GM21717 (cell line): ENCODE data around the gene ACAD10.

Experiments used
- ATAC-seq: cut with Tn5 transposase; IDR thresholded peaks from one replicate; pipeline ENCODE4 v1.9.1; 2021; ENCODE audit warnings: mild to moderate bottlenecking, moderate library complexity; ENCODE audit not compliant: unreplicated experiment

ACAD10 gene

DNA sequence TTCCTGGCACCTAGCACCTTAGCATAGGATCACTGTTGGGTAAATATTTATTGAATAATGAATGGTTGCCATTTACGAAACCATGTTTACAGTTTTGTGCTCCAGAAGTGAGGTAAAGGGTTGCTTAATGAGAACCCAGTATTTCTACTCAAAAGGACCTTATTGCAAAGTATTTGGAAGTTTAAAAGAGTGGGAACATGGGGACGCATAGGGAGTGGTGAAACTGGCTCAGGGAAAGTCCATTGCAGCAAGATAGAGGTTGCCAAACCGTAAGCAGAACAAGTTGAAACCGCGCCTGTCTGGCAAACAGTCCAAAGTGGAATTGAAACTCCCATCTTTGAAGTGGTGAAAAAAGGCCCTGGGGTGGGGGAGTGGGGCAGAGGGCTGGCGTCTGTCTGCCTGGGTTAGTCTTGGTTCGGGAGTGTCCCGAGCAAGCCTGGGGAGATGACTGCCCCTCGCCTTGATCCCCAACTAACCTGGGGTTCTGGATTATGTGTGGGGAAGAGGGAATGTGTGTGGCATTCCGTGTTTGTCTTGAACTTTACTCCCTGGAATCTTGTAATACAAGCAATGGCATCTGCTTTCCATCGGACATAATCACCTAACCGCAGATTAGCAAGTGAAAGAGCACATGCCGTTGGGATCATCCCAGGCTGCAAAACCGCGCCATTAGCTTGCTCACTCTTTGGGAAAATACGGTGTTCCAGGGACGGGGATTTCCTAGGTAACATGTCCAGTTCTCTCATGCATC lies 88.1 kb downstream of the ACAD10 start:
- peak; percentile 54 for ATAC-seq

DNA sequence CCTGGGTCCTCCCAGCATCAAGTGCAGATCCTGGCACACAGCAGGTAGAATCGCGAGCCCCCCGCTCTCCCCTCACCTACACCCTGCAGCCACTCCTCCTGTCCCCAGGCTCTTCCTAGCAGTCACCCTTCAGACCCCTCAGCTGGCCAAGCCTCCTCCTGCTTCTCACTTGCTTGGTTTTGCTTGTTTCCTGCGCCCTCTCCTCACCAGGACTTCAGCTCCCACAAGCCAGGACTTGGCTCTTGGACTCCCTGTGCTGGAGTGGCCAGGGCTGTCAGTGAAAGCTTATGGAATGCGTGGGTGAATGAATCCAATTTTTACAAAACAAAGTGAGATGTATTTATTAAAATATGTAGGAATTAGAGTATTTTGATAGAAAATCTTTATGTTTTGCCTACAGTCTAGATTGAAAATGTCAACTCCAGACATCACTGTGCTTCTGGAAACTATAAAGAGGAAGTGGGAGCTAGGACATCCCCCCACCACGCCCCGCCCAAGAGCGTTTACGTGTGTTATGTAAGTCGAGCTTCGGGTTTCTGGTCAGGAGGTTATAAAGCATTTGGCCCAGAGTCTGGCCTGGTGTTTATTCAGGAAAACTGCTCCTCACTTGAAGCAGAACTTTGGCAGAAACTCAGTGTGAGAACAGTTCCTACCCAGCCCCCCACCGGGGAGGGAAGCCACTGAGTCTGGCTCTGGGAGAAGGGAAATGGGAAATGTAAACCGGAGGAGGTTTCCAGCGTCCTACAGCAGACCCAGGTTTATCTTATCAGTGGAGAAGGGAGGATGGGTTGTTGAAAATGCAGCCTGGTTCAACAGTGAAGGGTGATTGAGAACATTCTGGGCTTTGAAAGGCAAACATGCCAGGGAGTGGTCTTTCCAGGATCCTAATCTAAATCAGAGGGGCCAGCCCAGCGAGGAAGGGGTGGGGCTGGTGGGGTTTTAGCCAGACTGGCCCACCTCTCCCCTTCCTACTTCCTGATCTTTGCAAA lies 89.6 kb downstream of the ACAD10 start:
- ATAC-seq, result peak; percentile 64

DNA sequence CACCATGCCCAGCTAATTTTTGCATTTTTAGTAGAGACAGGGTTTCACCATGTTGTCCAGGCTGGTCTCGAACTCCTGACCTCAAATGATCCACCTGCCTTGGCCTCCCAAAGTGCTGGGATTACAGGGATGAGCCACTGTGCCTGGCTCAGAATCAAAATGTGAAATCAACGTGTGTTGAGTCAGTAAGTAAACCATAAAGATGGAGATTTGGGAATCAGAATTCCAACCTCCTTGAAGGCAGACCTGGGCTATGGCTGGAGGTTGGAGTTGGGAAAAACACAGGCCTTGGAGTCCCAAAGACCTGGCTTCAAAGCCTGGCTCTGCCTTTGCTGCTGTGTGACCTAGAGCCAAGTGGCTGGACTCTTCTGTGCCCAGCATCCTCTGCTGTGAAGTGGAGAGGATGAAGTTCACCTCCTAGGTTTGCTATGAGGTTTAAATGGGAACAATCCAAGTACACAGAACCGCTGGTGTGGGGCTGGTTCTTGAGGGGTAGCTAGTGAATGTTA lies 91.0 kb downstream of the ACAD10 start:
- no peak for ATAC-seq

DNA sequence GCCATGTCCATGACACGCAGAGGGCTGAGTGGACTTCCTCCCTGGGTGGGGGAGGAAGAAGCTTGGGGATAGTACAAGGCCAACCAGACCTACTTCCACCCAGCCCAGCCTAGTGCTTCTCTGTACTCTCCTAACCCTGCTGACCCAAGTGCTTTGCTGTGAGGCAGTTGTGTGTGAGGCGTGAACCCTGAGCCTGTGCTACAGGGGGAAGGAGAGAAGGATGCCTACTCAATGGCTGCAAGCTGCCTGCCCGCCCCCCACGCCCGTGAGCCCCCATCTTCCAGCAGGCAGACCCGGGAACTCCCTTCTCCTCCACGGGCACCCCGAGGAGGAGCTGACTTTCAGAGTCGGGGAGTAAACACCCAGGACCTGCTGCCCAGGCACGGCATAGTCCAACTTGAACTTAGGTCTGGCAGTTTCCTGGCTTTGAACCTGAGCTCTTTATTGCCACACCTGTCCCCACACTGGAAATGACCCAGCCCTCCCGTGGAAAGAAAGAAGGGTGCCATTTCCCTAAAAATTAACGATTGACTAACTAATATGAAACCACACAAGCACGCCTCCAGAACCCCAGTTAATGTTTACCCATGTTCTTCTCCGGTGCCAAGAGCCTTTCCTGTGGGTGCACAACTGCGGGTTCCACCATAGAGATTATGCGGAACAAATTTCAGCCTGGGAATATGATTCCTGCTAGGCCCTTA lies 91.6 kb downstream of the ACAD10 start:
- no peak for ATAC-seq

DNA sequence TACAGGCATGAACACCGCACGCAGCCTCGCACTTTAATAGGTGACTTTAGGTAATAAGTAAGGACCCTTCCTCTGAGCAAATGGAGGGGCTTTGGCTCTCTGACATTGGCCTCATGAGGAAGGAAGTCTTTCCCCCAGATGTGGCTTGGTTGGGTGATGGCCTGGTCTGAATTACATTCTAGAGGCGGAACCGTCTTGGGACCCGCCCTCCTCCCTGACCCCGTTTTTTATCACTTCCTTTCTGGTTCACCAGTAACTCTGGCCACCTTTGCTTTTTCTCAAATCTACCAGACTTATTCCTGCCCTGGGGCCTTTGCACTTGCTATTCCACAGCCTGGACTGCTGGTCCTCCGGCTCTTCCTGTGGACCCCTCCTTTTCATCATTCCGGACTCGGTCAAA lies 94.3 kb downstream of the ACAD10 start:
- no peak for ATAC-seq

DNA sequence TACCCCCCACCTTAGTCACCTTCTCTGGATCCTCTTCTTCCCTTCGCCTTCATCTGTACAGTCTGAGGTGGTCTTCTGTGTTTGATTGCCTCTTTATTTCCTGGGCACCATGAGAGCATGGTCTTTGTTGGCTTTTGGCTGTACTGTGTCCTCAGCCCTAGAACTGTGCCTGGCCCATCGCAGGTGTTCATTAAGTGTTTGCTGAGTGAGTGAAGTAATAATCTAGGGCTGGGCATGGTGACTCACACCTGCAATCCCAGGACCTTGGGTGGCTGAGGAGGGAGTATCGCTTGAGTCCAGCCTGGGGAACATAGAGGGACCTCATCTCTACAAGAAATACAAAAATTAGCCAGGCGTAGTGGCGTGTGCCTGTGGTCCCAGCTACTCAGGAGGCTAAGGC lies 94.8 kb downstream of the ACAD10 start:
- no peak for ATAC-seq

DNA sequence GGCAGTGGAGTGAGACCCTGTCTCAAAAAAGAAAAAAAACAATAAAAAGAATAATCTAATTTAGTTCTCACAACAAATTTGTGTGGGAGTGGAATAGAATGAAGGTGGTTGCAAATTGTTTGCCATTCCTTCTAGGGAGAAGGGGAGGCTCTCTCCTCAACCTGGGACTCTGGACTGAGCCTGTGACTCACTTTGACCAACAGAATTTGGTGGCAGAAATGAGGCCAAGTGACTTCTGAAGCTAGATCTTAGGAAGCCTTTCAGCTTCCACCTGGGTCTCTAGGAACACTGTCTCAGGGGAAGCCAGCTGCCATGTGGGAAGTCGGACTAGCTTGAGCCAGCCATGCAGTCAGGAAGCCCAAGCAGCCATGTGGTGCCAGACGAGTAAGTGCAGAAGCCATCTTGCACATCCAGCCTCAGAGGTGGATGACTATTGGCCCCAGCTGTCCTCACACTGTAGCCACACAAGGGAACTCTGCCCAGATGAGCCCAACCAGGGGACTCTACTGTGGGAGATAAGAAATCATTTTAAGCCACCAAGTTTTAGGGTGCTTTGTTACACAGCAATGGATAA lies 95.3 kb downstream of the ACAD10 start:
- no peak for ATAC-seq

DNA sequence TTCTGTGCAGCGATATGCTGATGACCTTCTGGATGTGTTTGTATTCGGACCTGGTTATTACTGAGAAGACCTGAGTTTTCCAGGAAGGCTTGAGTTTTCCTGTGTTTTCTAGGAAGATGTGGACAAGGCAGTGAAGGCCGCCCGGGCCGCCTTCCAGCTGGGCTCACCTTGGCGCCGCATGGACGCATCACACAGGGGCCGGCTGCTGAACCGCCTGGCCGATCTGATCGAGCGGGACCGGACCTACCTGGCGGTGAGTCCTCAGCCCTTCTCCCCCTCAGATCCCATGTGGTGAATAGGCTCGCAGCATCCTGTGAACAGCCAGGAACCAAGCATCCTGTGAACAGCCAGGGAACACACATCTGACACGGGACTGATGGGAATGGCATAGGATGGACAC lies 97.2 kb downstream of the ACAD10 start:
- no peak for ATAC-seq

DNA sequence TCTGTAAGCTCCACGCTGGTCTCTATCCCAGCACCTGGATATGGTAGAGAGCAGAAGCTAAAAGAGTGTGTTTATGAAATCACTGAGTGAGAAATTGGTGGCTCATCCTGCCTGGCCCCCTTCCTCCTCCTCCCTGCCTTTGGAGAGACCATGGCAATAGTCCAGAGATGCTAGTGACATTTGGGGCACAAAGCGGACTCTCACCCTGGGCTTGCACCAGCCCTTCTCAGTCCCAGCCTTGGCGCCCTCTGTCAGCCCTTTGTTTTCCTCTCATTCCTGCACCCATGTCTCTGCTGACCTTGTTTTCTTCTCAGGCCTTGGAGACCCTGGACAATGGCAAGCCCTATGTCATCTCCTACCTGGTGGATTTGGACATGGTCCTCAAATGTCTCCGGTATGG lies 99.1 kb downstream of the ACAD10 start:
- ATAC-seq, result no peak

DNA sequence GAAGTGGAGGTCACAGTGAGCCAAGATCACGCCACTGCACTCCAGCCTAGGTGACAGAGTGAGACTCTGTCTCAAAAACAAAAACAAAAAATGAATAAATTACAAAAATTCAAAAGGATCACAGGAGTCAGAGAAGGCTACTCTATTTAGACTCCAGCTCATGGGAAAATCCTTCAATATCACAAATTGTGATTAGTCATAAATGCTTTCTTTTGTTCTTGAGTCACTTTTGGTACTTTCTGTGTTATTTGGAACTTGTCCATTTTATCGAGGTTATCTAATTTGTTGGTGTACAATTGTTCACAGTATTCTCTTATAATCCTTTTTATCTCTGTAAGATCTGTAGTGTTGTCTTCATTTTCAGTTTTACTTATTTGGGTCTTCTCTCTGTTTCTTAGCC lies 99.8 kb downstream of the ACAD10 start:
- ATAC-seq, result no peak

DNA sequence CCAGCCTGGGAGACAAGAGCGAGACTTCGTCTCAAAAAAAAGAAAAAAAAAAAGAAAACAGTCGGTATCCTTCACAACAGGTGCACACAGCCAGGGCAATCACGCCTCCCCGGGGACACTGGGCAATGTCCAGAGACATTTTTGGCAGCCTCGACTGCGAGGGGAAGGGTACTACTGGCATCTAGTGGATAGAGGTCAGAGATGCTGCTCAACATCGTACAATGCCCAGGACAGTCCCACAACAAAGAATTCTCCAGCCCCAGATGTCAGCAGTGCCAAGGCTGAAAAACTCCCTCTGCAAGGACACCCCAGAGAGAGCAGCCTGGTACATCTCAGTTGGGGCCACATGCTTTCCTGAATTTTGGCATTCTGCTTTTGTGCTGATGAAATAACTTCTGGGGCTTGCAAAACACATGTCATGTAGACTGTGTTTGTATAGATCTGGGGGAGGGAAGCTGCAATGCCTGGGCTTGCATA lies 102.4 kb downstream of the ACAD10 start:
- no peak for ATAC-seq

DNA sequence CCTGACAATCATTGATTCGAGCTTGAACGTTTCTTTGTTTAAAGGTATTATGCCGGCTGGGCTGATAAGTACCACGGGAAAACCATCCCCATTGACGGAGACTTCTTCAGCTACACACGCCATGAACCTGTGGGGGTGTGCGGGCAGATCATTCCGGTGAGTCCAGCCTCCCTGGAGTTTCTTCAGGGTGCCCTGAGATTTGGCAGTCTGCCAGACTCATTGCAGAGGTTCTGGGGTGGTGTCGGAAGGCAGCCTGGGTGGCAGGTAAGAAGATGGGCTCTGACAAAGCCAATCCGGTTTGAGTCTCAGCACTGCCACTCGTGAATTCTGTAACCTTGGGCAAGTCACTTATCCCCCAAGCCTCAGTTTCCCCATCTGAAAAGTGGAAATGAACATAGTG lies 103.9 kb downstream of the ACAD10 start:
- ATAC-seq, result no peak

DNA sequence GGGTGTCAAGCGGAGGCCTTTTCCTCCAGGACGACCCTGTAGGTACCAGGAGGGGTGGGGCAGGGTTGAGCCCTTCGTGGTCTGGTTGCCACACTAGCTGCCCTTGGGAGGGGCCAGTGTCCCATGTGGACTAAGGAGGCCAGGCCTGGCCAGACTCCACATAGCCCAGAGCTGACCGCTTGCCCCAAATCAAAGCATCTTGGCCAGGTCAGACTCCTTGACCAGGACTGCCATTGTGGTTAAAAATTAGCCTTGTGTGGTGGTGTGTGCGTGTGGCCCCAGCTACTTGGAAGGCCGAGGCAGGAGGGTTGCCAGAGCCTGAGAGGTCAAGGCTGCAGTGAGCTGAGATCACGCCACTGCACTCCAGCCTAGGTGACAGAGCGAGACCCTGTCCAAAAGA lies 105.7 kb downstream of the ACAD10 start:
- ATAC-seq, result no peak

DNA sequence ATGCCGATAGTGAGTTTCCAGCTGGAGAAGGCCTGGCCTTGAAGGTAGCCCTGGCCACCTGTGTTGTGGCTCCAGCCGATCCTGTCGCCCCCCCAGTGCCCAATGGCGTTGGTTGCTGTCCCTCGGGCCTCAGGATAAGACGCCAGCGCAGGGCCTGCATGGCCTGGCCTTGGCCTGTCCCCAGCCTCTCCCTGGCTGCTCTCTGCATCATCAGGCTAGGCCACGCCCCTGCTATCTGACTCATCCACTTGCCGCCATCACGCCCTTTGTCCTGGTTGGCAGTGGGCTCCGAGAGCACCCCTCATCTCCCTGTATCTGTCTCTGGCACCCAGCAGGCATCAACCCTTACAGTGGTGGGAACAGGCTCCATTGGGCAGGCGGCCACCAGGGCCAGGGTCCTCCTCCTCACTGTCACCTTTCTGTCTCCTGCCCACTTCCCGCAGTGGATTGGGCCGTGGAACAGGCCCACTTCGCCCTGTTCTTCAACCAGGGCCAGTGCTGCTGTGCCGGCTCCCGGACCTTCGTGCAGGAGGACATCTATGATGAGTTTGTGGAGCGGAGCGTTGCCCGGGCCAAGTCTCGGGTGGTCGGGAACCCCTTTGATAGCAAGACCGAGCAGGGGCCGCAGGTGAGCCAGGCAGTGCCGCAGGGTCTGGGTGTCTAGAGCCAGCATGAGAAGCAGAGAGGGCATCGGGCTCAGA lies 106.5 kb downstream of the ACAD10 start:
- ATAC-seq, result no peak

DNA sequence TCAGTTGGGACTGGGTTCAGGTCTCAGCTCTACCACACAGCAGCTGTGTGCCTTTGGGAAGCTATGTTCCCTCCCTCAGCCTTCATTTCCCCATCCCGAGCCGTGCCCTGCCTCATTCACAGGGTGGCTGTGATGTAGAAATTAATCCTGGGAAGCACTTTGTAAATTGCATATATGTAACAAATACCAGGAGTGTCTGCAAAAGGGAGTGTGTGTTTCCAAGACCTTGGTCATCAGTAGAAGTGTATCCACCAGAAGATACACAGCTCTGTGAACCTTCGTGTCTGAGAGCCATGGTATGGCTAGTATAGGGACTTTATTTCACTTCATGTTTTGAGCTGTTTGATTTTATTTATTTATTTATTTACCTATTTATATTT lies 107.0 kb downstream of the ACAD10 start:
- ATAC-seq, result no peak

DNA sequence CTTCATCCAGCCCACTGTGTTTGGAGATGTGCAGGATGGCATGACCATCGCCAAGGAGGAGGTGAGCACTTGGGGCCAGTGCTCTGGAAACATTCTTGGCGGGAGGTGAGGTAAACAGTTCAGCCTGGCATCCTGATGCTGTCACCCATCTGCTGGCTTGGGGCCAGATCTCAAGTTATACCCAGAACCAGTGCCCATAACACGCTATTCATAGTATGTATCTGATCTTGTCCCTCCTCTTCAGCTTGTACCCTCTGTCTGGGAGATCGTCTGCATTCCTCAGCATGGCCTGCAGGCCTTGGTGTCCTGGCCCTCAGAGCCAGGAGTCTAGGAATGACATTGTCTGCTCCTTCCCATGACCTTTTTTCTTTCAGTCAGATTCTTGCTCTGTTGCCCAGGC lies 112.3 kb downstream of the ACAD10 start:
- no peak for ATAC-seq

DNA sequence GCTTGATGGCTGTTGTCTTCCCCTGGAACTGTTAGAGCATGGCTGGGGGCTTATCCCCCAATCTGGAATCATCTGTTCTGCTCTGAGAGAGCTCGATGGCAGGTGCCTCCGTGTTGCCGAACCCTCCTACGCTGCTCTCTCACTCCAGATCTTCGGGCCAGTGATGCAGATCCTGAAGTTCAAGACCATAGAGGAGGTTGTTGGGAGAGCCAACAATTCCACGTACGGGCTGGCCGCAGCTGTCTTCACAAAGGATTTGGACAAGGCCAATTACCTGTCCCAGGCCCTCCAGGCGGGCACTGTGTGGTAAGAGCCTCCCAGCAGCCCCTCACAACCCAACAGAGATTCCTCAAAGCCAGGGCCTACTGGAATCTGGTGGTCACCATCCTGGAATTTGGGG lies 113.9 kb downstream of the ACAD10 start:
- no peak for ATAC-seq

DNA sequence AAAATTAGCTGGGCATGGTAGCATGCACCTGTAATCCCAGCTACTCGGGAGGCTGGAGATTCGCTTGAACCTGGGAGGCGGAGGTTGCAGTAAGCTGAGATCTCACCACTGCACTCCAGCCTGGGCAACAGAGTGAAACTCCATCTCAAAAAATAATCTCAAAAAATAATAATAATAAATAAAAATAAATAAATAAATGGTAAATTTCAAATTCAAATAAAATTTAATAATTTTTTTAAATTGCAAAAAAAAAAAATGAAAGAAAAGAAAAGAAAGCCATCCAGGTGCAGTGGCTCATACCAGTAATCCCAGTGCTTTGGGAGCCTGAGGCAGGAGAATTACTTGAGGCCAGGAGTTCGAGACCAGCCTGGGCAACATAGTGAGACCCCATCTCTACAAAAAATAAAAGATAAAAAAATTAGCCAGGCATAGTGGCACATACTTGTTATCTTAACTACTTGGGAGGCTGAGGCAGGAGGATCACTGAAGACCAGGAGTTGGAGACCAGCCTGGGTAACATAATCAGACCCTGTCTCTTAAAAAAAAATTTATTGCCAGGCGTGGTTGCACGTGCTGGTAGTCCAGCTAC lies 117.3 kb downstream of the ACAD10 start:
- ATAC-seq, result no peak

DNA sequence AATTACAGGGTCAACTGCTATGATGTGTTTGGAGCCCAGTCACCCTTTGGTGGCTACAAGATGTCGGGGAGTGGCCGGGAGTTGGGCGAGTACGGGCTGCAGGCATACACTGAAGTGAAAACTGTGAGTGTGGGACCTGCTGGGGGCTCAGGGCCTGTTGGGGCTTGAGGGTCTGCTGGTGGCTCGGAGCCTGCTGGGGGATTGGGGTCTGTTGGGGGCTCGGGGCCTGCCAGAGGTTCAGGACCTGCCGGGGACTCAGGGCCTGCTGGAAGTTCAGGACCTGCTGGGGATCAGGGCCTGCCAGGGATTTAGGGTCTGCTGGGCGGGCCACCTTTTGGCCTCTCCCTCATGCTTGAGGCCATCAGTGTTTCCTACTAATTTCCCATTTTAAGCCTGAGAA lies 118.0 kb downstream of the ACAD10 start:
- no peak for ATAC-seq

DNA sequence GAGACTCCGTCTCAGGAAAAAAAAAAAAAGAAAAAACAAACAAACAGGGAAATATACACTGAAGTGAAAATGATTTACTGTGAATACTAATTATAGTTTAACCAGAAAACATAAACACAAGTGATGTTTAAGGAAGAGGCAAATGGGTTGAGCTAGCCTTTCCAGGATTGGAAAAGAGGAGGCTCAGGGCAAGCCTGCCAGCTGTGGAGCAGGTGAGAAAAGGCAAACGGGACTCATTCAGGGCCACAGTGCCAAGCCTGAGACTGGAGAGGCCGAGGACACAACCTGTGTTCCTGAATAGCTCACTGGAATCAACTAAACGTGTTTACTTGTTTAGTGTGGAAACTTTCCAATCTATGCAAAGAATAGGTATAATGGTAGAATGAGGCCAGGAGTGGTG lies 120.5 kb downstream of the ACAD10 start:
- ATAC-seq, result no peak
